ENCODE results near the gene SLC4A4.

SLC4A4 gene

GRCh38 chr4:71338846-71339593 is at the start of gene SLC4A4:
TSS of gene SLC4A4 (plus strand) at chr4:71339020.
- no peak for DNase-seq (ENCODE audit: low read depth in 2 of 2)

GRCh38 chr4:71290074-71290473 is 48.7 kb upstream of the SLC4A4 start:
- DNase-seq (ENCODE audit: low read depth in 2 of 2): no peak

- DNase-seq (ENCODE audit: low read depth in 2 of 2): no peak
Observed at GRCh38 chr4:71290476-71290875, 48.3 kb upstream of the SLC4A4 start.

DNA sequence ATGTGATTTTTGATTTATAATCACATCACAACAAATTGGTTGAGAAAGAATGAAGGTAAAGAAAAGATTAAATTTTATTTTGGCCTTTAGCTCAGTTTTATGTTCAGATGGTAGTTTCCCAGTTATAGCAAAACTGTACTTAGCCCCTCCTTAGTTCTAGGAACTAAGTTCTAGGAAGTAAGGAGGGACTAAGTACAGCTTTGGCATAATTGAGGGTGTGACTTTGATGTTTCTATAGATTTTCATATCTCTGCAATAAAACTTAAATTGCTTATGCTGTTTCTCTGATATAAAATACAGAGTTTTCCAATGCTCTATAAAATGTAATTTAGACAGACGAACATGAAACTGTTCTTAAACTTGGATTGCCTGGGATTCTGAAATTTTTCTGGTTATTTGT is 46.6 kb upstream of the SLC4A4 start:
- DNase-seq (ENCODE audit: low read depth in 2 of 2): no peak

DNA sequence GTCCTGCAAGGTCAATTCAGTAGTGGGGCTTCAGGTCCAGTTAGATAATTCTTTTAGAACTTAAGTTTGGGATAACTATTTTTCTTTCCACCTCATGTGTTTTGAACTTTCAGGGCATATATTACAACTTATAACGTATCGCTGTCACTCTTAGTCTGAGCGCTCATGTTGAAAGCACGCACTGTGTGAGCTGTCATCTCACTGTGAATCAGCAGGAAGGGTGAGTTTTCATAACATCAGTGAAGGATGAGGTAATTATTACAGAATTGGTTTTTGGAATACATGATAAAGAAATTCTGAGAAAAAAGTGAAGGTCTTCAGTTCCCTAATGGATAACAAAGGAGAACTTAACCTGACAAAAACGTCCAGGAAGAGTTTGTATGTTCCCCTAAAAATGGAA is 45.1 kb upstream of the SLC4A4 start:
- DNase-seq (ENCODE audit: low read depth in 2 of 2): no peak

DNA sequence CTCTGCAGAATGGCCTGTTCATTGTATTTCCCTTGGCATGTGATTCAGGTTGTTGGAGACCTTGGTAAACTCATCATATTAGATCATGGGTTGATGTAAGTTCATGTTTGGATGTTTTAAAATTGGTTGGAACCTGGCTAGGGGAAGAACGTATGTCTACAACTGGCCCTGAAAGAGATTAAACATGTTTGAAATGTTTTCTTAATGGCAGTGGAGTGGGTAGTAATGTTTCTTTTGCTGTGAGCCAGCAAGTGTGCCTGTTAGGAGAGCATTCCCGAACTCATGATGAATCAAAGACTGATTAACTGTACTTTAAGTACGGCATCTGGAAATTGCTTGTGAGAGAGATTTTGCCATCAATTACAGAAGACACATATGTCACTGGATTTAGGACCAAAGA is 44.5 kb upstream of the SLC4A4 start:
- no peak for DNase-seq (ENCODE audit: low read depth in 2 of 2)

- no peak for DNase-seq (ENCODE audit: low read depth in 2 of 2)
Observed at GRCh38 chr4:71296945-71297344, 41.9 kb upstream of the SLC4A4 start.

DNA sequence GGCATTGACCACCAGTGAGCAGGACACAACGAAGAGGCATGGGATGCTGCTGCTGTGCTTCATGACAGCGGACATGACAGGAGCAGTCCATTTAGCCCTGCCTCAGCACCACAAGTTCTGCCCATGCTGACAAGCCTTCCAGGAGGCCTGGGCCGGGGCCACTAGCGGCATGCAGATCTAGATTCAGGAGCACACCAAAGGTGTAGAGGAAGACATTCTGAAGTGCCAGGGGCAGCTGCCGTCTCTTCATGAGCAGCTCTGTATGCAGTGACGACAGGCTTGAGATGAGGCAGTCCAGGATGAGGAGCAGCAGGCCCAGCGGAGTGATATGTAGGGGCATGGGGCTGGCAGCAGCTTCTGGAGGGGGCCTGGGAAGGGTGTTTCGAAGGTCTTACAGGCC is 38.5 kb upstream of the SLC4A4 start:
- DNase-seq (ENCODE audit: low read depth in 2 of 2): no peak

DNA sequence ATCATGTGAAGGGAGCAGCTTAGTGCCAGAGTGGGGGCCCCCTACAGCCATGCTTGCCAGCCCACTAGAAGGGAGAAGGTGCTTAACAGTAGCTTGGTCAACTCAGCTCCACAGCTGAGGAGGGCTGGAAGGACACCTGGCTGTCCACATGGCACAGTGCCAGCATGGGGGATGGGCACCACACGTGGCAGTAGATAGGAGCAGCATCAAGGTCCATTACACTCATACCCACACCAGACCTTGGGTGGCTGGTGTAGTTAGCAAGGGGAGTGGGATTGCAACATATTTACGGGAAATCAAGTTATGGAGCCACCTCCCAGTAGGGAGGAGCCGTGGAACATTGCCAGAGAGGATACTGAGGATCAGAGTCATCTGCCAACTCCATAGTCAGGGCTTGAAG is 37.9 kb upstream of the SLC4A4 start:
- no peak for DNase-seq (ENCODE audit: low read depth in 2 of 2)

DNA sequence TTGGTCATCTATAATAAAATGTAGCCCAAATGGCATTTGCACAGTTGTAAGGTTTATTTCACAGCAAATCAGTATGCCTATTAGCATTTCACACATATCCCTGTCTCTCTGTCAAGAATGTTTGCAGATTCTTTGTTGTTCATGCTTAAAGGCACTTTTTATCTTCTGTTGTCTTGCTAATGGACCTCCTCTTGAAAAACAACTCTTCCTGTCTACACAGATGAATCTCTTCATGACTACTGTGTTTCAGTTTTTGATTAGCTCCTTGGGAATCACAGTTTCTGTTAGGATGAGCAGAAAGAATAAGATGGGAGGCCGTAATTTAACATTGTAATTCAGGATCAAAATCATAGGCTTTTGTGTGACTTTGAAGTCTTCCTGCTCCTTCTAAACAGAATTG is 35.5 kb upstream of the SLC4A4 start:
- no peak for DNase-seq (ENCODE audit: low read depth in 2 of 2)

- DNase-seq (ENCODE audit: low read depth in 2 of 2): no peak
Observed at GRCh38 chr4:71303850-71304249, 35.0 kb upstream of the SLC4A4 start.

- DNase-seq (ENCODE audit: low read depth in 2 of 2): no peak
Observed at GRCh38 chr4:71304289-71304850, 34.5 kb upstream of the SLC4A4 start.

GRCh38 chr4:71307729-71308128 is 31.1 kb upstream of the SLC4A4 start:
- DNase-seq (ENCODE audit: low read depth in 2 of 2): no peak

- DNase-seq (ENCODE audit: low read depth in 2 of 2): no peak
Observed at GRCh38 chr4:71322425-71322824, 16.4 kb upstream of the SLC4A4 start.

DNA sequence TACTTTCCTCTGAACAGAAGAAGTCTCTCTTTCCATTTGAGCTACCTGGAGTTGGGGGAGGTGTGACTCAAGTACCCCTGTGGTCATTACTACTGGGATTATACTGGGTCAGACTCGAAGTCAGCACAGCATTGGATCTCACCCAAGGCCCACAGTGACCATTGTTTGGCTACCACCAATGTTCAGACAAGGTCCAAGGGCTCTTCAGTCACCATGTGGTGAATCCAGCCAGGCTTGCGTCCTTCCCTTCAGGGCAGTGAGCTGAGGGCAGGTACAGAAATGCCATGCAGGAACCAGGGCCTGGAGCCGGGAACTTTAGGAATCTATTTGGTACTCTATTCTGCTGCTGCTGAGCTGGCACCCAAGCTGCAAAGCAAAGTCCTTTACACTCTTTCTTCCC is 5.5 kb upstream of the SLC4A4 start:
- DNase-seq (ENCODE audit: low read depth in 2 of 2): no peak

GRCh38 chr4:71333960-71334359 is 4.9 kb upstream of the SLC4A4 start:
- DNase-seq (ENCODE audit: low read depth in 2 of 2): no peak

GRCh38 chr4:71334465-71334882 is 4.3 kb upstream of the SLC4A4 start:
- DNase-seq (ENCODE audit: low read depth in 2 of 2): no peak

DNA sequence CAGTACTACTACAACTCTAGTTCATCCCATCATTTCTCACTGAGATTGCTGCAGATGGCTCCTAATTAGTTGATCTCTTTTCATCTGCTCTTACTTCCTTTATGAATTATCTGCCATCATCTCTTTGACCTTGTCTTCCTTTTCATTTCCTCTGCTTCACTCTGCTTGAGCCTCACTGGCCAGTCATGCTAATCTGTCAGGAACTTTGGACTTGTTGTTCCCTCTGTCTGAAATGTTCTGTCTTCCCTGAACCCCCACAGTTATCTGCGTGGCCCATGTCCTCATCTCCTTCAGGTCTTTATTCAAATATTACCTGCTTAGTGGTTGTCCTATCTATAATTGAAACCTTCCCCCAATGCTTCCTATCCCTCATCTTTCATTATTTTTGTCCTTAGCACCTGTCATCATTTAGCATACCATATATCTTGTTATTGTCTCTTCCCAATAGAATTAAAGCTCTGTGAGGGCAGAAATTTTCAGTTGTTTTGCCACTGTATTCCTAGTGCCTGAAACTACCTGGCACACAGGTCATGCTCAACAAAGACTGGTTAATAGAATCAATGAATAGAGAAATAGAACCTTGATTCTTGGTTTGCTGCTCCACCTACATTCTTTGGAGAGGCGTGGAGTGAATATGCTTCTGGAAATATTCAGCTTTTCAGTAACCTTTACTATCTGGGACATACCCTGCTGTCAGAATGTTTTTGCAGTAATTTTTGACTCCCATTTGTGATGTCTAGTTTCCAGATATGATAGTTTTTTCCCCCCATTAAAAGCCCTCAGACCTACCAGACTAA is 5.0 kb downstream of the SLC4A4 start:
- DNase-seq (ENCODE audit: low read depth in 2 of 2): no peak

DNA sequence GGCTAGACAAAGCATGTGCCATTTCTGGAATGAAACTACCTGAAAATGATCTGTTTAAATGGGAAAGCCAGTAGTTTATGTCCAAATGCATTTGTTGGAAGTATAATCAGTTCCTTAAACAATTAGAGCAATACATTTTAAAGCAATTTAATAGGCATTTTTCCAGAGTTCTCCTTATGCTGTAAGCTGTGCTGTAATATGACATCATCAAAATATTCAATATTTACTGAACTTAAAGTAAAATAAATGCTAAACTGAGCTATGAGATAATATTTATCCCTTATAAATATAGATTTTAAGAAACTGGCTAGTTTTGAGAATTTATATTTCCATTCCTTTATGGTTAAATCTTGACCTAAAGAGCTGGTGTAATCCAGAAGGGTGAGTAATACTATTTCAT is 7.9 kb downstream of the SLC4A4 start:
- no peak for DNase-seq (ENCODE audit: low read depth in 2 of 2)

- no peak for DNase-seq (ENCODE audit: low read depth in 2 of 2)
Observed at GRCh38 chr4:71348586-71348985, 9.8 kb downstream of the SLC4A4 start.

GRCh38 chr4:71355045-71355444 is 16.2 kb downstream of the SLC4A4 start:
- no peak for DNase-seq (ENCODE audit: low read depth in 2 of 2)

GRCh38 chr4:71355971-71356370 is 17.2 kb downstream of the SLC4A4 start:
- no peak for DNase-seq (ENCODE audit: low read depth in 2 of 2)
